ENCODE measurements around the gene POLE4.

DNA sequence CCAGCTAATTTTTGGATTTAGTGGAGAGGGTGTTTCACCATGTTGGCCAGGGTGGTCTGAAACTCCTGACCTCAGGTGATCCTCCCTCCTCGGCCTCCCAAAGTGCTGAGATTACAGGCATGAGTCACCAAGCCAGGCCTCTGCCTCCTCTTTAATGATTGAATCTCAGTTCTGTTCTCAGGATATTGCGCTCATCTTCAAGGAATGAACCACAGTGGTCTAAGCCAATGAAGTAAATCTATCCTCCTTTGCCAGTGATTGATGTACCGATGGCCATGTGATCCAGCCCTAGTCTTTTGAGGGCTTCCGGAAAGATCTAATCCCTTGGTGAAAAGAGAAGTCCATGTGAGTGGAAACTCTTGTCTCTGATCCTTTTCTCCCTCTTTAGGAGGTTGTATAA lies 48.6 kb downstream of the POLE4 start:
- TF ChIP-seq, protein P1, sequence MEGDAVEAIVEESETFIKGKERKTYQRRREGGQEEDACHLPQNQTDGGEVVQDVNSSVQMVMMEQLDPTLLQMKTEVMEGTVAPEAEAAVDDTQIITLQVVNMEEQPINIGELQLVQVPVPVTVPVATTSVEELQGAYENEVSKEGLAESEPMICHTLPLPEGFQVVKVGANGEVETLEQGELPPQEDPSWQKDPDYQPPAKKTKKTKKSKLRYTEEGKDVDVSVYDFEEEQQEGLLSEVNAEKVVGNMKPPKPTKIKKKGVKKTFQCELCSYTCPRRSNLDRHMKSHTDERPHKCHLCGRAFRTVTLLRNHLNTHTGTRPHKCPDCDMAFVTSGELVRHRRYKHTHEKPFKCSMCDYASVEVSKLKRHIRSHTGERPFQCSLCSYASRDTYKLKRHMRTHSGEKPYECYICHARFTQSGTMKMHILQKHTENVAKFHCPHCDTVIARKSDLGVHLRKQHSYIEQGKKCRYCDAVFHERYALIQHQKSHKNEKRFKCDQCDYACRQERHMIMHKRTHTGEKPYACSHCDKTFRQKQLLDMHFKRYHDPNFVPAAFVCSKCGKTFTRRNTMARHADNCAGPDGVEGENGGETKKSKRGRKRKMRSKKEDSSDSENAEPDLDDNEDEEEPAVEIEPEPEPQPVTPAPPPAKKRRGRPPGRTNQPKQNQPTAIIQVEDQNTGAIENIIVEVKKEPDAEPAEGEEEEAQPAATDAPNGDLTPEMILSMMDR (IDR thresholded peaks at IDR 0.05), result no peak
- no peak for TF ChIP-seq POLR2A (IDR thresholded peaks at IDR 0.05)

Measured in transverse colon (tissue), 3 donors.